ENCODE measurements around the gene MARCHF10. TPM values are rescaled to one million over a fixed set of nuclear protein-coding genes. Genes with fewer than 3 reads are reported as not detected.

MARCHF10 gene
- total RNA-seq, 1 experiment from 2014 or later = not detected

DNA sequence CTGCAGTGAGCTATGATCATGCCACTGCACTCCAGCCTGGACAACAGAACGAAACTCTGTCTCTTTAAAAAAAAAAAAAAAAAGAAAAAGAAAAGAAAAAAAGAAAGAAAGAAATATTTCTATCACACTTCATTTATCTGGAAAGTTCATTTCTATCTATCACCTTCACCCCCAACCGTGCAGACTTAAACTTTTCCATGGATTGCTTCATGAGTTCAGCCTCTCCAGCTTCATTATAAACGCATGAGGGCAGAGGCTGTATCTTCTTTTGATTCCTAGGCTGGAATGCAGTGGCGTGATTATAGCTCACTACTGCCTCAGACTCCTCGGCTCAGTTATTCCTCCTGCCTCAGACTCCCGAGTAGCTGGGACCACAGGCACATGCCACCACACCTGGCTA is 152.5 kb downstream of the MARCHF10 start:
- Histone ChIP-seq H3K27ac (ENCODE audit: low read length) (no peak overlapping the region), H3K9ac (ENCODE audit: low read length) (no peak overlapping the region), H3F3A (ENCODE audit: low read length, unreplicated experiment) (no peaks in the 10 kb centered on the region), H3K4me1 (ENCODE audit: insufficient read depth, low read length) (peaks cover 11% of the 10 kb centered on the region; the same call in 1 of the 2 replicates), H3K27me3 (ENCODE audit: low read length) (no peaks in the 10 kb centered on the region), H3K4me2 (ENCODE audit: low read length) (no peak overlapping the region), H4K20me1 (ENCODE audit: low read length) (no peaks in the 10 kb centered on the region), H3K9me3 (ENCODE audit: low read length) (no peaks in the 10 kb centered on the region), H3K36me3 (ENCODE audit: low read depth, low read length) (no peaks in the 10 kb centered on the region), H3K9me2 (replicated peaks; ENCODE audit: low read length) (no peaks in the 10 kb centered on the region), H2AFZ (ENCODE audit: low read length) (no peak overlapping the region), H3K4me3 (ENCODE audit: low read length) (no peak overlapping the region), H3K79me2 (ENCODE audit: low read length) (no peaks in the 10 kb centered on the region)
- DNase-seq (no peak), ATAC-seq (no peak)
- POLR2A ChIA-PET (ENCODE audit: unreplicated experiment) = no interaction called here
- intact Hi-C loops (cut with micrococcal nuclease) = no loop called here
- TF ChIP-seq EZH2phosphoT487 (IDR thresholded peaks at IDR 0.05; ENCODE audit: borderline replicate concordance, low read length) (no peak), EZH2 (IDR thresholded peaks at IDR 0.05; ENCODE audit: low read length, unreplicated experiment) (no peak)
- TF ChIP-seq, protein P1, sequence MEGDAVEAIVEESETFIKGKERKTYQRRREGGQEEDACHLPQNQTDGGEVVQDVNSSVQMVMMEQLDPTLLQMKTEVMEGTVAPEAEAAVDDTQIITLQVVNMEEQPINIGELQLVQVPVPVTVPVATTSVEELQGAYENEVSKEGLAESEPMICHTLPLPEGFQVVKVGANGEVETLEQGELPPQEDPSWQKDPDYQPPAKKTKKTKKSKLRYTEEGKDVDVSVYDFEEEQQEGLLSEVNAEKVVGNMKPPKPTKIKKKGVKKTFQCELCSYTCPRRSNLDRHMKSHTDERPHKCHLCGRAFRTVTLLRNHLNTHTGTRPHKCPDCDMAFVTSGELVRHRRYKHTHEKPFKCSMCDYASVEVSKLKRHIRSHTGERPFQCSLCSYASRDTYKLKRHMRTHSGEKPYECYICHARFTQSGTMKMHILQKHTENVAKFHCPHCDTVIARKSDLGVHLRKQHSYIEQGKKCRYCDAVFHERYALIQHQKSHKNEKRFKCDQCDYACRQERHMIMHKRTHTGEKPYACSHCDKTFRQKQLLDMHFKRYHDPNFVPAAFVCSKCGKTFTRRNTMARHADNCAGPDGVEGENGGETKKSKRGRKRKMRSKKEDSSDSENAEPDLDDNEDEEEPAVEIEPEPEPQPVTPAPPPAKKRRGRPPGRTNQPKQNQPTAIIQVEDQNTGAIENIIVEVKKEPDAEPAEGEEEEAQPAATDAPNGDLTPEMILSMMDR (conservative IDR thresholded peaks at IDR 0.05; ENCODE audit: low read depth, low read length) = no peak
- no TSS peak for BruUV-seq (replicated peaks)
- CTCF ChIA-PET = no interaction called here

DNA sequence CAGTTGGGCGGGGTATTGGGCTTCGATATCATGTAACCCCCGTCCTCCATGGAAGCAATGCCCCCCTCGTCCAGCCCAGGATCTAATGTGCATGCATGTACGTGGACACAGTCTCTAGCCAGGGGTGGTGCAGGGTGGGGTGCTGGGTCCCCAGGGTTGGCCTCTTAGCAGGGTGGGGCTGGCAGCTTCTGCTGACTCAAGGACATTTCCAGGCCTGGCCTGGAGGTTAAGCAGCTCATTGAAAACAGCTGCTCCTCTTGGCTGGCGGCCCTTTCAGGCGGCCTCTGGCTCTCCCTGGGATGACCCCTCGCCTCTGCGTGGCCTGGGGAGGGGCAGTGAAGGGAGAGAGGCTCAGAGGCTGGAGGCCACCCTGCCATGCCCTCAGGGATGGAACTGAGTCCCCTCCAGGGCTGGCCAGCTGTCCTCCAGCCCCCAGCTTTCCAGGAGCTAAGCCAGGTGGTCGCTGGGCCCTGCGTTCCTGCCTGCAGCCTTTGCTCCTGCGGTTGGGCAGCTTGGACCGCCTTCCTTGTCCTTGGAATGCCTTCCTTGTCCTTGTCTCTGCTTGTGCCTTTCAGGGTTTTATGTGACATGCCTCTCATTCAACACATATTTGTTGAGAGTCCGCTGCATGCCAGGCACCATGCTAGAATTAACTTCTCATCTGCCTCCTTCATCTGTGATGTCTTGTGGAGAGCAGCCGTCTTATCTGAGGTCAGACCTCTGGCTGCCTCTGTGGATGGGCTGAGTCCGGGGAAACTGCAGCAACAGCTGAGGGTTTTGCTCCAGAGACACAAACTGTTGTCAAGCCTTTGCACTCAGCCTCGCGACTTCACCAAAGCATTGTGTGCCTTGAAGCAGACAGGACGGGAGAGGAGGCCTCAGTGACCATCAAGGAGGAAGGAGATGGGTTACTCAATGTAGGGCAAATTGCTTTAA is 154.0 kb downstream of the MARCHF10 start:
- no peaks in the 10 kb centered on the region for H3K27me3 ChIP-seq (ENCODE audit: low read length)
- no TSS peak for BruUV-seq (replicated peaks)
- CTCF ChIA-PET = no interaction called here
- intact Hi-C loops (cut with micrococcal nuclease) = no loop called here
- no peak overlapping the region for H3K4me3 ChIP-seq (ENCODE audit: low read length)
- POLR2A ChIA-PET (ENCODE audit: unreplicated experiment) = no interaction called here
- H3K9me2 ChIP-seq (replicated peaks; ENCODE audit: low read length) = no peaks in the 10 kb centered on the region
- H3K9me3 ChIP-seq (ENCODE audit: low read length) = no peaks in the 10 kb centered on the region
- no peak overlapping the region for H3K9ac ChIP-seq (ENCODE audit: low read length)
- no peaks in the 10 kb centered on the region for H3K79me2 ChIP-seq (ENCODE audit: low read length)
- H3K4me1 ChIP-seq (ENCODE audit: insufficient read depth, low read length) = peaks cover 11% of the 10 kb centered on the region; the same call in 1 of the 2 replicates
- H4K20me1 ChIP-seq (ENCODE audit: low read length) = no peaks in the 10 kb centered on the region
- no peaks in the 10 kb centered on the region for H3K36me3 ChIP-seq (ENCODE audit: low read depth, low read length)
- TF ChIP-seq EZH2phosphoT487 (IDR thresholded peaks at IDR 0.05; ENCODE audit: borderline replicate concordance, low read length) (no peak), EZH2 (IDR thresholded peaks at IDR 0.05; ENCODE audit: low read length, unreplicated experiment) (no peak)
- TF ChIP-seq, protein P1 (conservative IDR thresholded peaks at IDR 0.05; ENCODE audit: low read depth, low read length) = no peak
- no peaks in the 10 kb centered on the region for H3F3A ChIP-seq (ENCODE audit: low read length, unreplicated experiment)
- no peak overlapping the region for H3K4me2 ChIP-seq (ENCODE audit: low read length)
- no peak overlapping the region for H2AFZ ChIP-seq (ENCODE audit: low read length)
- ATAC-seq (no peak), DNase-seq (no peak)
- no peak overlapping the region for H3K27ac ChIP-seq (ENCODE audit: low read length)

All from PC-3 (cell line).